NB4 (cell line): ENCODE measurements around the gene ASCC3.

Experiments used
- DNase-seq: peaks from one replicate; pipeline ENCODE4 v3.0.0; 2010; ENCODE audit warnings: low read depth
- H3K4me3 ChIP-seq: one replicate; pipeline ENCODE4 v1.5.1; 2011; ENCODE audit warnings: mild to moderate bottlenecking, low read depth, low read length, moderate library complexity
- MAX ChIP-seq: IDR thresholded peaks from 2 replicates; pipeline ENCODE4 v1.6.1; 2011; ENCODE audit warnings: low read depth, low read length
- MYC ChIP-seq: IDR thresholded peaks from 2 replicates; pipeline ENCODE4 v1.6.1; 2011; ENCODE audit warnings: low read depth, low read length
- POLR2A ChIP-seq: IDR thresholded peaks from 2 replicates; pipeline ENCODE4 v1.6.1; 2011; ENCODE audit warnings: mild to moderate bottlenecking; ENCODE audit not compliant: insufficient read length; ENCODE audit errors: extremely low read depth
- TF ChIP-seq, protein P1 (sequence below): IDR thresholded peaks from one replicate; pipeline ENCODE4 v1.5.1; 2012; ENCODE audit warnings: low read depth, low read length

ASCC3 gene

GRCh38 chr6:100618351-100618671 lies 262.8 kb downstream of the ASCC3 start:
- no peak for TF ChIP-seq MYC
- no peak for TF ChIP-seq POLR2A
- TF ChIP-seq MAX: no peak
- TF ChIP-seq, protein P1, sequence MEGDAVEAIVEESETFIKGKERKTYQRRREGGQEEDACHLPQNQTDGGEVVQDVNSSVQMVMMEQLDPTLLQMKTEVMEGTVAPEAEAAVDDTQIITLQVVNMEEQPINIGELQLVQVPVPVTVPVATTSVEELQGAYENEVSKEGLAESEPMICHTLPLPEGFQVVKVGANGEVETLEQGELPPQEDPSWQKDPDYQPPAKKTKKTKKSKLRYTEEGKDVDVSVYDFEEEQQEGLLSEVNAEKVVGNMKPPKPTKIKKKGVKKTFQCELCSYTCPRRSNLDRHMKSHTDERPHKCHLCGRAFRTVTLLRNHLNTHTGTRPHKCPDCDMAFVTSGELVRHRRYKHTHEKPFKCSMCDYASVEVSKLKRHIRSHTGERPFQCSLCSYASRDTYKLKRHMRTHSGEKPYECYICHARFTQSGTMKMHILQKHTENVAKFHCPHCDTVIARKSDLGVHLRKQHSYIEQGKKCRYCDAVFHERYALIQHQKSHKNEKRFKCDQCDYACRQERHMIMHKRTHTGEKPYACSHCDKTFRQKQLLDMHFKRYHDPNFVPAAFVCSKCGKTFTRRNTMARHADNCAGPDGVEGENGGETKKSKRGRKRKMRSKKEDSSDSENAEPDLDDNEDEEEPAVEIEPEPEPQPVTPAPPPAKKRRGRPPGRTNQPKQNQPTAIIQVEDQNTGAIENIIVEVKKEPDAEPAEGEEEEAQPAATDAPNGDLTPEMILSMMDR: no peak
- DNase-seq: no peak
- H3K4me3 ChIP-seq: no peak overlapping the region

DNA sequence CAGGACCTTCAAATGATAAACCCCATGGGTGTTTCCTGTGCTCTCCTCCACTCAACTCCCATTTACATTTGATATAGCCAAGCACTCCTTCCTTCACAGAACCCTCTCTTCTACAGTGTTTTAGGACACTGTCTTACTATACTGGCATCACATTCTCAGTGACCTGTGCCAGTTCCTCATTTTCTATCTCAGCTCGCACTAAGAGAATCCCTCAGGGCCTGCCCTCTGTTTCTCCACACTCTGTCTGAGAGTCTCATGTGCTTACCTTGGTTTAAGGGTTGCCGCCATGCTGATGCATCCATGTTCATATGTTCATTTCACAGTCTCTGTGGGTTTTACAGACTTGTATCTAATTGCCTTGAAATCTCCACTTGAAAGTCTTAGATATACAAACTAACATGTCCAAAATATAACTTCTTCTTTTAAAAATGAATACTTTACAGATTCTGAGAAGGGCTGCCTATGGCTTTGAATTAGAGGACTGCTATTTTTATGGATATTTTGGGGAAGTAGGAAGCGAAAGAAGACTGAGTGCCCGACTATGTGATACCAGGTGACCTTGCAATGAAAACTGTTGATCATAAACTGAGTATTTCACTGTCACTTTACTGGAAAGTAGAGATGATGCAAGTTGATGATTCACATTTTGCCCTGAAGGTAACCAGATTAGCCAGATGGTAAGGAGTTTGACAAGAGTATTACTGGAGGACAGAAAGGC lies 263.3 kb downstream of the ASCC3 start:
- no peak overlapping the region for H3K4me3 ChIP-seq
- peak; percentile 48 for DNase-seq
- TF ChIP-seq MAX: no peak
- no peak for TF ChIP-seq MYC

DNA sequence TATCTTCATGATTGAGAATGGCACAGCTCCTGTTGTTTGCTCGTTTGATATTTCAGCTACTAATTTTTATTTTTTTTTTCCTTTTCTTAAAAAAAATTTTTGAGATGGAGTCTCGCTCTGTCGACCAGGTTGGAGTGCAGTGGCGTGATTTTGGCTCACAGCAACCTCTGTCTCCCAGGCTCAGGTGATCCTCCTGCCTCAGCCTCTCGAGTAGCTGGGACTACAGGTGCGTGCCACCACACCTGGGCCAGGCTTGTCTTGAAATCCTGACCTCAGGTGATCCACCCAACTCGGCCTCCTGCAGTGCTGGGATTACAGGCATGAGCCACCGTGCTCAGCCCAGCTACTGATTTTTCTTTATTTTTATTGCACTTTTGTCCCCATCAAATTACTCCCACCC lies 266.2 kb downstream of the ASCC3 start:
- H3K4me3 ChIP-seq: no peak overlapping the region
- DNase-seq: no peak
- TF ChIP-seq MAX (no peak), POLR2A (no peak), MYC (no peak)
- TF ChIP-seq, protein P1: no peak

GRCh38 chr6:100614386-100614785 lies 266.7 kb downstream of the ASCC3 start:
- no peak for DNase-seq
- no peak overlapping the region for H3K4me3 ChIP-seq
- TF ChIP-seq, protein P1: no peak
- TF ChIP-seq MYC (no peak), MAX (no peak), POLR2A (no peak)

- no peak overlapping the region for H3K4me3 ChIP-seq
- no peak for DNase-seq
- TF ChIP-seq MAX (no peak), POLR2A (no peak)
- TF ChIP-seq, protein P1: no peak
These were observed 267.5 kb downstream of the ASCC3 start for GRCh38 chr6:100613656-100614055.

DNA sequence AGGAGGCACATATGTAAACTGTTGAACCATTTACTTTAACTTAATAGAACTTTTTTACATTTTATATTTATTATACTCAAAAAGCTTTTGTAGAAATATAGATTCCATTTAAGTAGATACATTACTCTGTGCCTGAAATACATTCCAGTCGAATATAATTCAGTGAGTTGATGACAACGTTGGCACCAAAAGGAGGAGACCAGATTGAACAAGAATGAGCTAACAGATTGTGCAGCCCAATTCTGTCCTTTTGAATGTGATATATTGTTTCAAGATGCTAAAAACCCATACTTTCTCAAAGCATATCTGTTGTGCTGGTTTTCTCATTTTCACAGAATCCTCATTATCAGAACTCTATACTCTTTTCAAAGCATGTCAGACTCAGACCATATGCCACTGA lies 269.0 kb downstream of the ASCC3 start:
- no peak for DNase-seq
- TF ChIP-seq MAX: no peak
- TF ChIP-seq, protein P1: no peak
- TF ChIP-seq POLR2A: no peak
- no peak for TF ChIP-seq MYC
- H3K4me3 ChIP-seq: no peak overlapping the region
